ENCODE data around the gene ACE. TPM values are rescaled to one million over a fixed set of nuclear protein-coding genes. Genes with fewer than 3 reads are reported as not detected.

The ACE gene
- total RNA-seq, 4 donors from 2014 or later = 7.5 to 35.3 (median 14.1) TPM

DNA sequence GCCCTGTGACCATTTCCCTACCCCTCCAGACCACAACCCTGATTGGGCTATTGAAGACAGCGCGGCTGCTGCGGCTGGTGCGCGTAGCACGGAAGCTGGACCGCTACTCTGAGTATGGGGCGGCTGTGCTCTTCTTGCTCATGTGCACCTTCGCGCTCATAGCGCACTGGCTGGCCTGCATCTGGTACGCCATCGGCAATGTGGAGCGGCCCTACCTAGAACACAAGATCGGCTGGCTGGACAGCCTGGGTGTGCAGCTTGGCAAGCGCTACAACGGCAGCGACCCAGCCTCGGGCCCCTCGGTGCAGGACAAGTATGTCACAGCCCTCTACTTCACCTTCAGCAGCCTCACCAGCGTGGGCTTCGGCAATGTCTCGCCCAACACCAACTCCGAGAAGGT, 58.8 kb downstream of the ACE start:
- WGBS, 2 donors = 93 to 95% methylated on average over 24 of the region's 24 CpGs
- no peak for TF ChIP-seq POLR2A (IDR thresholded peaks at IDR 0.05)
- TF ChIP-seq, protein P1, sequence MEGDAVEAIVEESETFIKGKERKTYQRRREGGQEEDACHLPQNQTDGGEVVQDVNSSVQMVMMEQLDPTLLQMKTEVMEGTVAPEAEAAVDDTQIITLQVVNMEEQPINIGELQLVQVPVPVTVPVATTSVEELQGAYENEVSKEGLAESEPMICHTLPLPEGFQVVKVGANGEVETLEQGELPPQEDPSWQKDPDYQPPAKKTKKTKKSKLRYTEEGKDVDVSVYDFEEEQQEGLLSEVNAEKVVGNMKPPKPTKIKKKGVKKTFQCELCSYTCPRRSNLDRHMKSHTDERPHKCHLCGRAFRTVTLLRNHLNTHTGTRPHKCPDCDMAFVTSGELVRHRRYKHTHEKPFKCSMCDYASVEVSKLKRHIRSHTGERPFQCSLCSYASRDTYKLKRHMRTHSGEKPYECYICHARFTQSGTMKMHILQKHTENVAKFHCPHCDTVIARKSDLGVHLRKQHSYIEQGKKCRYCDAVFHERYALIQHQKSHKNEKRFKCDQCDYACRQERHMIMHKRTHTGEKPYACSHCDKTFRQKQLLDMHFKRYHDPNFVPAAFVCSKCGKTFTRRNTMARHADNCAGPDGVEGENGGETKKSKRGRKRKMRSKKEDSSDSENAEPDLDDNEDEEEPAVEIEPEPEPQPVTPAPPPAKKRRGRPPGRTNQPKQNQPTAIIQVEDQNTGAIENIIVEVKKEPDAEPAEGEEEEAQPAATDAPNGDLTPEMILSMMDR (IDR thresholded peaks at IDR 0.05) = no peak
- no peak for TF ChIP-seq EP300 (IDR thresholded peaks at IDR 0.05)
- no peak overlapping the region for H3K27ac ChIP-seq
- peaks cover 0 to 36% of the 10 kb centered on the region in 2 donors for H3K27me3 ChIP-seq
- peaks cover 0 to 9% (median 6%) of the 10 kb centered on the region in 4 donors for H3K4me1 ChIP-seq
- no peak overlapping the region for H3K4me3 ChIP-seq
- H3K9me3 ChIP-seq = no peaks in the 10 kb centered on the region
- H3K36me3 ChIP-seq = no peaks in the 10 kb centered on the region
- no peak for DNase-seq (ENCODE audit: low spot score in 2 of 2)

GRCh38 chr17:63537001-63537400, 60.1 kb downstream of the ACE start:
- Histone ChIP-seq H3K36me3 (no peaks in the 10 kb centered on the region), H3K4me1 (peaks cover 0 to 9% (median 6%) of the 10 kb centered on the region in 4 donors), H3K27me3 (peaks cover 0 to 36% of the 10 kb centered on the region in 2 donors), H3K9me3 (no peaks in the 10 kb centered on the region), H3K27ac (no peak overlapping the region), H3K4me3 (no peak overlapping the region)
- 79% methylated on average over 4 of the region's 4 CpGs for WGBS, 2 donors
- DNase-seq (ENCODE audit: low spot score in 2 of 2) = no peak
- TF ChIP-seq EP300 (IDR thresholded peaks at IDR 0.05) (no peak), POLR2A (IDR thresholded peaks at IDR 0.05) (no peak)
- TF ChIP-seq, protein P1 (IDR thresholded peaks at IDR 0.05) = no peak

DNA sequence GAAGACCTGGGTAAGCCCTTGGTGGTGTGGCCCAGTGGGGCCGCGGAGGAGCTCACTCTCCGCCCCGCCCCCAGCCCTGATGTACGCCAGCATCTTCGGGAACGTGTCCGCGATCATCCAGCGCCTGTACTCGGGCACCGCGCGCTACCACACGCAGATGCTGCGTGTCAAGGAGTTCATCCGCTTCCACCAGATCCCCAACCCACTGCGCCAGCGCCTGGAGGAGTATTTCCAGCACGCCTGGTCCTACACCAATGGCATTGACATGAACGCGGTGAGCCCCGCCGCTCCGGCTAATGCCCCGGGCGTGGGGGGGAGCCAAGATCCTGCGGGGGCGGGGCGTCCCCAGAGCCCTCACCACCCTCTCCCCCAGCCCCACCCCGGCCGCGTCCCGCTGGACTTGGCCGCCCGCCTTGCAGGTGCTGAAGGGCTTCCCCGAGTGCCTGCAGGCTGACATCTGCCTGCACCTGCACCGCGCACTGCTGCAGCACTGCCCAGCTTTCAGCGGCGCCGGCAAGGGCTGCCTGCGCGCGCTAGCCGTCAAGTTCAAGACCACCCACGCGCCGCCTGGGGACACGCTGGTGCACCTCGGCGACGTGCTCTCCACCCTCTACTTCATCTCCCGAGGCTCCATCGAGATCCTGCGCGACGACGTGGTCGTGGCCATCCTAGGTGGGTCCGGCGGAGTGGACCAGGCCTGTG, 61.3 kb downstream of the ACE start:
- 5 to 10% methylated on average over 14 to 56 of the region's 62 CpGs for WGBS, 2 donors
- Histone ChIP-seq H3K36me3 (no peaks in the 10 kb centered on the region), H3K4me1 (peaks cover 0 to 9% (median 6%) of the 10 kb centered on the region in 4 donors), H3K4me3 (peak overlapping the region in 1 of 4 donors; percentile 6), H3K27ac (no peak overlapping the region), H3K27me3 (peaks cover 0 to 36% of the 10 kb centered on the region in 2 donors), H3K9me3 (no peaks in the 10 kb centered on the region)
- TF ChIP-seq, protein P1 (IDR thresholded peaks at IDR 0.05) = no peak
- TF ChIP-seq EP300 (IDR thresholded peaks at IDR 0.05) (no peak), POLR2A (IDR thresholded peaks at IDR 0.05) (no peak)
- DNase-seq (ENCODE audit: low spot score in 2 of 2) = no peak

- TF ChIP-seq EP300 (IDR thresholded peaks at IDR 0.05) = no peak
- TF ChIP-seq, protein P1 (IDR thresholded peaks at IDR 0.05) = no peak
- TF ChIP-seq POLR2A (IDR thresholded peaks at IDR 0.05) = no peak
- Histone ChIP-seq H3K4me3 (peak overlapping the region in 1 of 4 donors; percentile 6), H3K9me3 (no peaks in the 10 kb centered on the region), H3K27ac (no peak overlapping the region), H3K36me3 (no peaks in the 10 kb centered on the region), H3K4me1 (peaks cover 0 to 9% (median 6%) of the 10 kb centered on the region in 4 donors), H3K27me3 (peaks cover 0 to 36% of the 10 kb centered on the region in 2 donors)
- DNase-seq (ENCODE audit: low spot score in 2 of 2) = no peak
- 66 to 70% methylated on average over 8 to 9 of the region's 9 CpGs for WGBS, 2 donors
These were observed 62.1 kb downstream of the ACE start for GRCh38 chr17:63538693-63539595.

DNA sequence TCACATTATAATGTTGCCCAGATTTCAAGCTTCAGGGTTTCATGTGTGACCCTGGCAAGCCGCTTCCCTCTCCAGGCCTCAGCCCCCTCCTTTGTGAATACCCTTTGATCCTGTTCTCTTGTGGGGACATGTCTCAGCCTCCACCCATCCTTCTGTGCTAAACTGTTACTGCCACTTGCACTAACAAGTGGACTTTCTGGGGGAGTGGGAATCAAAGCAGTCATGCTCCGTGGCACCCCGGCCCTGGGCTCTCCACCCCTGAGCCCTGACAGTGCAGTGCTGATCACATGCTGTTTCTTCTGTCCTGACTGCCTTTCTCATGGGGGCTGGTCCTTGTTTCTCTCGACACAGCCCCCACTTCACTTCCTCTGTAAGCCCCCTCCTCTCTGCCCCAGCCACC, 63.7 kb downstream of the ACE start:
- Histone ChIP-seq H3K4me3 (no peak overlapping the region), H3K4me1 (peaks cover 0 to 9% (median 6%) of the 10 kb centered on the region in 4 donors), H3K36me3 (no peaks in the 10 kb centered on the region), H3K27me3 (peaks cover 0 to 36% of the 10 kb centered on the region in 2 donors), H3K9me3 (no peaks in the 10 kb centered on the region), H3K27ac (no peak overlapping the region)
- TF ChIP-seq POLR2A (IDR thresholded peaks at IDR 0.05) (no peak), EP300 (IDR thresholded peaks at IDR 0.05) (no peak)
- TF ChIP-seq, protein P1 (IDR thresholded peaks at IDR 0.05) = no peak
- no peak for DNase-seq (ENCODE audit: low spot score in 2 of 2)
- WGBS, 2 donors = 56 to 59% methylated on average over 4 of the region's 4 CpGs
